K562 (cell line): Measurements from ENCODE around the gene ATP6V1G1. TPM values are rescaled to one million over a fixed set of nuclear protein-coding genes. Genes with fewer than 3 reads are reported as not detected.

Source experiments
- ATAC-seq: fragments of 200-7000 bp; cut with Tn5 transposase; 3 replicates; pipeline ENCODE4 v1.9.1; 2020; ENCODE audit warnings: moderate library complexity
- BruUV-seq: library from RNA; stranded (reverse); fragments of 400-500 nt; replicated peaks from 2 replicates; lab custom pipeline; 2021; lab: Mats Ljungman, UMichigan
- CTCF ChIA-PET: fragments of 300-600 bp; formaldehyde crosslinking; extraction: SDS; loops from one replicate; lab custom pipeline; 2021; ENCODE audit warnings: low intra/inter-chr PET ratio; lab: Yijun Ruan, JAX
- POLR2A ChIA-PET: fragments of 300-600, 350-650 bp; sonication (Branson Sonifier 250); formaldehyde crosslinking; extraction: SDS; loops from one replicate; lab custom pipeline; 2021; ENCODE audit warnings: antibody characterized with exemption, inconsistent platforms; lab: Yijun Ruan, JAX
- DNase-seq, 4 experiments: peaks; one replicate each; pipeline versions ENCODE4 v3.0.0 to v3.0.0-alpha.2; 2011 to 2018; ENCODE audit warnings: low spot score in 3 of 4, mixed read lengths in 3 of 4; ENCODE audit errors: extremely low read depth in 1 of 4
- FAIRE-seq: peaks from 2 replicates; lab custom pipeline; 2011; peaks lifted over from hg19 to GRCh38; lab: Jason Lieb, UNC
- H2AFZ ChIP-seq: 2 replicates; pipeline ENCODE4 v1.6.0; 2011; ENCODE audit warnings: low read depth, low read length, control low read depth, inconsistent platforms
- H3K27ac ChIP-seq: fragments of 200-600 bp; 3 replicates; pipeline ENCODE4 v1.8.0; 2011; ENCODE audit warnings: low read depth, mild to moderate bottlenecking, control low read depth, inconsistent platforms, low read length, moderate library complexity, mixed read lengths; ENCODE audit errors: extremely low read depth
- H3K27me3 ChIP-seq, 2 experiments: fragments of 300-600 bp in 1 of 2; 2 replicates in 1 of 2; 3 replicates in 1 of 2; pipeline versions ENCODE4 v1.6.0 to v1.8.0; 2011; ENCODE audit warnings: inconsistent platforms in 2 of 2, low read length in 2 of 2, mild to moderate bottlenecking in 1 of 2, mixed read lengths in 1 of 2, moderate library complexity in 1 of 2; ENCODE audit not compliant: control insufficient read depth in 2 of 2, insufficient read depth in 2 of 2
- H3K36me3 ChIP-seq: fragments of 300-600 bp; 3 replicates; pipeline ENCODE4 v1.8.0; 2011; ENCODE audit warnings: mild to moderate bottlenecking, low read length, inconsistent platforms; ENCODE audit not compliant: control insufficient read depth, insufficient read depth
- H3K4me1 ChIP-seq, 2 experiments: fragments of 200-600 bp in 1 of 2; replicated peaks in 1 of 2; 2 replicates in 1 of 2; 3 replicates in 1 of 2; pipeline versions ENCODE4 v1.5.1 to v1.8.0; 2011; ENCODE audit warnings: inconsistent platforms in 2 of 2, low read length in 2 of 2, mild to moderate bottlenecking in 1 of 2, mixed read lengths in 1 of 2, moderate library complexity in 1 of 2; ENCODE audit not compliant: control insufficient read depth in 2 of 2, insufficient read depth in 2 of 2
- H3K4me2 ChIP-seq: 2 replicates; pipeline ENCODE4 v1.6.1; 2011; ENCODE audit warnings: low read length, control low read depth, inconsistent platforms, mixed read lengths; ENCODE audit not compliant: insufficient read depth
- H3K4me3 ChIP-seq: fragments of 200-600 bp; sonication (generic), shearing (Covaris generic); 2 replicates; pipeline ENCODE4 v1.5.1; 2016; ENCODE audit warnings: control low read depth, inconsistent platforms
- H3K79me2 ChIP-seq: fragments of 200-600 bp; 3 replicates; pipeline ENCODE4 v1.8.0; 2011; ENCODE audit warnings: low read length, inconsistent platforms; ENCODE audit not compliant: control insufficient read depth, insufficient read depth
- H3K9ac ChIP-seq, 2 experiments: 2 replicates each; pipeline versions ENCODE4 v1.6.0 to v1.6.1; 2011; ENCODE audit warnings: low read depth in 2 of 2, low read length in 2 of 2, control low read depth in 1 of 2, inconsistent platforms in 1 of 2, mild to moderate bottlenecking in 1 of 2, mixed read lengths in 1 of 2; ENCODE audit not compliant: insufficient read depth in 1 of 2
- H3K9me1 ChIP-seq: one replicate; pipeline ENCODE4 v1.6.0; 2011; ENCODE audit warnings: inconsistent platforms, mild to moderate bottlenecking, low read length, moderate library complexity; ENCODE audit not compliant: control insufficient read depth, insufficient read depth
- H3K9me3 ChIP-seq: replicated peaks from 2 replicates; pipeline ENCODE4 v1.5.1; 2011; ENCODE audit warnings: low read depth, low read length, inconsistent platforms; ENCODE audit not compliant: control insufficient read depth, insufficient read depth
- H4K20me1 ChIP-seq: replicated peaks from 2 replicates; pipeline ENCODE4 v1.6.1; 2011; ENCODE audit warnings: low read length, inconsistent platforms, mixed read lengths; ENCODE audit not compliant: control insufficient read depth, insufficient read depth
- CBFA2T2 ChIP-seq: fragments of 450-650 bp; conservative IDR thresholded peaks from 2 replicates; pipeline ENCODE4 v1.6.1; 2017; ENCODE audit warnings: mild to moderate bottlenecking
- CBFB ChIP-seq: sonication (generic); formaldehyde crosslinking; IDR thresholded peaks from 2 replicates; pipeline ENCODE4 v1.4.0; 2020; ENCODE audit warnings: mild to moderate bottlenecking, missing genetic modification reagents
- GTF2E2 ChIP-seq: fragments of 200-800 bp; sonication (Bioruptor generic); IDR thresholded peaks from 2 replicates; pipeline ENCODE4 v1.6.1; 2016; ENCODE audit warnings: missing genetic modification characterization, missing compliant biosample characterization
- ILK ChIP-seq: fragments of 450-650 bp; IDR thresholded peaks from 2 replicates; pipeline ENCODE4 v1.6.1; 2016; ENCODE audit warnings: missing genetic modification characterization, low read depth, mild to moderate bottlenecking, missing compliant biosample characterization, moderate library complexity, borderline replicate concordance
- ZBTB11 ChIP-seq, 3 experiments: fragments of 200-800 bp in 1 of 3; fragments of 250-450 bp in 1 of 3; fragments of 450-650 bp in 1 of 3; sonication (Bioruptor Pico) in 1 of 3; sonication (Bioruptor generic) in 1 of 3; formaldehyde crosslinking in 1 of 3; IDR thresholded peaks; 2 replicates each; pipeline versions ENCODE4 v1.6.1 to v1.8.0; 2016 to 2022; ENCODE audit warnings: mild to moderate bottlenecking in 2 of 3, missing genetic modification characterization in 2 of 3, missing compliant biosample characterization in 1 of 3, moderate library complexity in 1 of 3
- ZBTB43 ChIP-seq: sonication (generic); formaldehyde crosslinking; IDR thresholded peaks from 2 replicates; pipeline ENCODE4 v1.8.0; 2023; ENCODE audit warnings: mild to moderate bottlenecking, missing genetic modification reagents
- ZNF146 ChIP-seq: IDR thresholded peaks from one replicate; pipeline ENCODE4 v1.6.1; 2018; ENCODE audit warnings: missing compliant biosample characterization; ENCODE audit not compliant: unreplicated experiment
- ZNF175 ChIP-seq: fragments of 200-800 bp; sonication (Bioruptor generic); IDR thresholded peaks from 2 replicates; pipeline ENCODE4 v1.6.1; 2016; ENCODE audit warnings: low read depth, mild to moderate bottlenecking, missing genetic modification characterization, missing compliant biosample characterization
- ZNF197 ChIP-seq: fragments of 200-800 bp; sonication (Bioruptor generic); IDR thresholded peaks from 2 replicates; pipeline ENCODE4 v1.6.1; 2016; ENCODE audit warnings: low read depth, missing genetic modification characterization, missing compliant biosample characterization
- WGBS: fragments of 100-300 bp; shearing (Covaris generic); methylation state at CpG from one replicate; pipeline ENCODE4 v1.1.6; 2016; ENCODE audit warnings: low coverage, mixed read lengths; ENCODE audit not compliant: insufficient coverage; ENCODE audit errors: missing lambda C conversion rate; 5-methylcytosine and 5-hydroxymethylcytosine counted together
- in situ Hi-C: fragments of 300-500 bp; cut with MboI; formaldehyde crosslinking; loops from 4 replicates; pipeline ENCODE4 v1.15.0; 2018; ENCODE audit warnings: inconsistent platforms, mixed read lengths
- intact Hi-C: fragments of 100-400 bp; cut with micrococcal nuclease; formaldehyde crosslinking; loops from 2 replicates; pipeline ENCODE4 v1.14.2; 2022
- polyA plus RNA-seq, 8 experiments: library from polyadenylated mRNA; depleted of rRNA in 4 of 8; stranded (reverse) in 5 of 8; unstranded in 3 of 8; fragments of >200 nt; fragmentation: Nextera tagmentation in 2 of 8; fragmentation: Illumina TruSeq in 1 of 8; extraction: Ambion mirVana in 2 of 8; extraction: Trizol in 1 of 8; gene quantifications; 2 replicates each; pipeline versions ENCODE4 v1.2.1 to v1.2.3, GENCODE V29; 2011 to 2014; ENCODE audit warnings: inconsistent platforms in 1 of 8, missing spikeins in 1 of 8
- total RNA-seq, 7 experiments: library from RNA; depleted of rRNA in 6 of 7; stranded (reverse); fragments of >200 nt in 6 of 7; fragmentation: Illumina TruSeq in 2 of 7; extraction: Trizol in 2 of 7; gene quantifications; 2 replicates each; pipeline versions ENCODE4 v1.2.1 to v1.2.3, GENCODE V29; 2011 to 2021; ENCODE audit warnings: low replicate concordance in 1 of 7

The ATP6V1G1 gene
- total and polyA plus RNA-seq, 9 of the 15 experiments (the other 6 are each of a cell fraction or from before 2014, with no cell fraction given): 88.4 to 492 (median 193) TPM

GRCh38 chr9:114572199-114572598 is 15.4 kb upstream of the ATP6V1G1 start:
- no peaks in the 10 kb centered on the region for H4K20me1 ChIP-seq
- CTCF ChIA-PET: no interaction called here
- H3K79me2 ChIP-seq: no peaks in the 10 kb centered on the region
- H3K36me3 ChIP-seq: no peaks in the 10 kb centered on the region
- H3K9me3 ChIP-seq: no peaks in the 10 kb centered on the region
- no peaks in the 10 kb centered on the region; a peak in 1 of 5 replicates for H3K4me1 ChIP-seq
- H3K27me3 ChIP-seq: peaks cover 0 to 5% of the 10 kb centered on the region in 2 experiments; a peak in 4 of 5 replicates
- POLR2A ChIA-PET: interaction anchor here (0.6 to 1.2 kb wide), 2 partner anchors 10 to 16 kb away, joined by 3 to 4 read pairs; partner anchors contain the start of gene ATP6V1G1
- no peak overlapping the region for H2AFZ ChIP-seq
- intact Hi-C loops: no loop called here
- WGBS: 15% methylated on average over 6 of the region's 6 CpGs
- H3K4me2 ChIP-seq: no peak overlapping the region
- no peak overlapping the region for H3K4me3 ChIP-seq
- H3K9ac ChIP-seq: no peak overlapping the region
- DNase-seq: no peak
- no peak for TF ChIP-seq ILK (tag)
- TF ChIP-seq ZBTB11 (CRISPR knock-in tag; IDR thresholded peaks at IDR 0.05): no peak
- TF ChIP-seq ZNF146 (CRISPR knock-in tag): no peak
- no peak for TF ChIP-seq GTF2E2 (tag)
- TF ChIP-seq ZNF175 (CRISPR knock-in tag): no peak
- no peak for TF ChIP-seq ZBTB43 (CRISPR knock-in tag)
- no peak for TF ChIP-seq CBFB (CRISPR knock-in tag)
- TF ChIP-seq ZNF197: no peak
- no peak for TF ChIP-seq CBFA2T2
- TF ChIP-seq, all 486 proteins: peak for 0
- Histone ChIP-seq H3K27ac (no peak overlapping the region), H3K9me1 (no peaks in the 10 kb centered on the region)
- in situ Hi-C loops: no loop called here
- ATAC-seq: 0 out of 3 replicates have a peak, but pooled peaks have one; percentile 41
- no TSS peak for BruUV-seq
- no peak for FAIRE-seq
